Prostate gland (tissue), 2 donors: ENCODE results near the gene COL1A2.

ENCODE experiments used
- CTCF ChIP-seq, 4 experiments: fragments of 200-600 bp in 2 of 4; fragments of 450-650 bp in 2 of 4; sonication (generic) in 2 of 4; IDR thresholded peaks; 1 replicate in 3 of 4; 2 replicates in 1 of 4; pipeline ENCODE4 v1.5.1; 2016 to 2019; ENCODE audit warnings: antibody characterized with exemption in 4 of 4, mild to moderate bottlenecking in 2 of 4, moderate library complexity in 2 of 4
- POLR2A ChIP-seq: fragments of 450-650 bp; IDR thresholded peaks from one replicate; pipeline ENCODE4 v1.6.1; 2016; ENCODE audit warnings: antibody characterized with exemption, mild to moderate bottlenecking
- POLR2AphosphoS5 ChIP-seq: sonication (generic); formaldehyde crosslinking; IDR thresholded peaks from one replicate; pipeline ENCODE4 v1.6.1; 2017; ENCODE audit warnings: antibody characterized with exemption

- TF ChIP-seq POLR2A (no peak), CTCF (IDR thresholded peaks at IDR 0.05) (no peak), POLR2AphosphoS5 (peak; percentile 33)
These were observed 20.5 kb upstream of the COL1A2 start for GRCh38 chr7:94374231-94374630.
